K562 (cell line): Measurements from ENCODE around the gene SH3BP2. TPM values are rescaled to one million over a fixed set of nuclear protein-coding genes. Genes with fewer than 3 reads are reported as not detected.

ENCODE experiments used
- ATF3 ChIP-seq, 2 experiments: fragments of 450-650 bp in 1 of 2; sonication (generic) in 1 of 2; formaldehyde crosslinking in 1 of 2; IDR thresholded peaks in 1 of 2; conservative IDR thresholded peaks in 1 of 2; 2 replicates each; pipeline versions ENCODE4 v1.6.1 to v1.8.1; 2016 to 2023; ENCODE audit warnings: mild to moderate bottlenecking in 2 of 2, moderate library complexity in 2 of 2, inconsistent platforms in 1 of 2, missing genetic modification reagents in 1 of 2
- FOSL1 ChIP-seq: fragments of 200-800 bp; sonication (Bioruptor generic); conservative IDR thresholded peaks from 2 replicates; pipeline ENCODE4 v1.6.1; 2016; ENCODE audit warnings: missing genetic modification characterization, missing compliant biosample characterization
- GABPB1 ChIP-seq: sonication (generic); formaldehyde crosslinking; IDR thresholded peaks from 2 replicates; pipeline ENCODE4 v1.8.0; 2022; ENCODE audit warnings: mild to moderate bottlenecking, missing genetic modification reagents
- HDAC6 ChIP-seq: IDR thresholded peaks from 2 replicates; pipeline ENCODE4 v1.6.1; 2012; ENCODE audit warnings: low read depth, mild to moderate bottlenecking, control low read depth, inconsistent platforms, low read length, moderate library complexity
- JUND ChIP-seq, 2 experiments: IDR thresholded peaks; 2 replicates in 1 of 2; 3 replicates in 1 of 2; pipeline ENCODE4 v1.6.1; 2011; ENCODE audit warnings: borderline replicate concordance in 2 of 2, low read depth in 2 of 2, low read length in 2 of 2, improper control_type of control experiment in 1 of 2, missing biosample characterization in 1 of 2, missing genetic modification characterization in 1 of 2, missing genetic modification reagents in 1 of 2
- NFIC ChIP-seq: fragments of 450-650 bp; IDR thresholded peaks from 2 replicates; pipeline ENCODE4 v1.6.1; 2017; ENCODE audit warnings: mild to moderate bottlenecking, inconsistent platforms
- POLR2G ChIP-seq: fragments of 200-400 bp; formaldehyde crosslinking; IDR thresholded peaks from 2 replicates; pipeline ENCODE4 v1.6.1; 2017; ENCODE audit warnings: low read depth, mild to moderate bottlenecking, antibody characterized with exemption, low read length, moderate library complexity
- SMARCA4 ChIP-seq: fragments of 450-650 bp; IDR thresholded peaks from 2 replicates; pipeline ENCODE4 v1.6.1; 2016
- SMARCE1 ChIP-seq: fragments of 450-650 bp; IDR thresholded peaks from 2 replicates; pipeline ENCODE4 v1.7.1; 2016; ENCODE audit warnings: mild to moderate bottlenecking
- TEAD1 ChIP-seq, 2 experiments: fragments of 450-650 bp in 1 of 2; sonication (generic) in 1 of 2; formaldehyde crosslinking; IDR thresholded peaks; 2 replicates each; pipeline versions ENCODE4 v1.4.0 to v1.8.0; 2020 to 2022; ENCODE audit warnings: mild to moderate bottlenecking in 2 of 2, missing genetic modification reagents in 1 of 2
- UBTF ChIP-seq, 2 experiments: IDR thresholded peaks; 2 replicates each; pipeline ENCODE4 v1.6.1; 2012; ENCODE audit warnings: improper control_type of control experiment in 2 of 2, low read depth in 2 of 2, low read length in 2 of 2, borderline replicate concordance in 1 of 2
- ZBTB12 ChIP-seq: fragments of 250-450 bp; sonication (Bioruptor Pico); IDR thresholded peaks from 2 replicates; pipeline ENCODE4 v1.4.0; 2020
- ZBTB7A ChIP-seq: IDR thresholded peaks from 2 replicates; pipeline ENCODE4 v1.6.1; 2011; ENCODE audit warnings: low read depth, mild to moderate bottlenecking, low read length, moderate library complexity, borderline replicate concordance; ENCODE audit not compliant: control insufficient read depth
- ZFX ChIP-seq: sonication (generic); formaldehyde crosslinking; IDR thresholded peaks from 2 replicates; pipeline ENCODE4 v1.8.0; 2022; ENCODE audit warnings: mild to moderate bottlenecking, missing genetic modification reagents, moderate library complexity
- ZNF512 ChIP-seq: IDR thresholded peaks from 2 replicates; pipeline ENCODE4 v1.6.1; 2016; ENCODE audit warnings: missing genetic modification characterization, missing compliant biosample characterization
- polyA plus RNA-seq, 8 experiments: library from polyadenylated mRNA; depleted of rRNA in 4 of 8; stranded (reverse) in 5 of 8; unstranded in 3 of 8; fragments of >200 nt; fragmentation: Nextera tagmentation in 2 of 8; fragmentation: Illumina TruSeq in 1 of 8; extraction: Ambion mirVana in 2 of 8; extraction: Trizol in 1 of 8; gene quantifications; 2 replicates each; pipeline versions ENCODE4 v1.2.1 to v1.2.3, GENCODE V29; 2011 to 2014; ENCODE audit warnings: inconsistent platforms in 1 of 8, missing spikeins in 1 of 8
- total RNA-seq, 7 experiments: library from RNA; depleted of rRNA in 6 of 7; stranded (reverse); fragments of >200 nt in 6 of 7; fragmentation: Illumina TruSeq in 2 of 7; extraction: Trizol in 2 of 7; gene quantifications; 2 replicates each; pipeline versions ENCODE4 v1.2.1 to v1.2.3, GENCODE V29; 2011 to 2021; ENCODE audit warnings: low replicate concordance in 1 of 7
- TF ChIP-seq, protein P1 (sequence below): fragments of 200-800 bp; sonication (Bioruptor generic); IDR thresholded peaks from 2 replicates; pipeline ENCODE4 v1.6.1; 2017; ENCODE audit warnings: missing genetic modification characterization, missing compliant biosample characterization

The SH3BP2 gene
- total and polyA plus RNA-seq, 9 of the 15 experiments (the other 6 are each of a cell fraction or from before 2014, with no cell fraction given) = 0.34 to 16.0 (median 5.1) TPM

GRCh38 chr4:2800691-2801596 is 8.1 kb downstream of the SH3BP2 start (continued):
- TF ChIP-seq UBTF (IDR thresholded peaks at IDR 0.05; ENCODE audit: borderline replicate concordance in 1 of 2, low read depth in 2 of 2, low read length in 2 of 2) (0 out of 4 replicates have a peak, but pooled peaks of 1 of the 2 experiments have one; percentile 40), GABPB1 (CRISPR knock-in tag) (0 out of 2 replicates have a peak, but pooled peaks have one; percentile 33), SMARCE1 (peak; percentile 41; the same call in 1 of the 2 replicates), HDAC6 (no peak), TEAD1 (CRISPR knock-in tag; IDR thresholded peaks at IDR 0.05) (no peak), ZNF512 (tag) (no peak), JUND (IDR thresholded peaks at IDR 0.05; ENCODE audit: borderline replicate concordance, low read depth, low read length) (peak; percentile 77), JUND (tag; IDR thresholded peaks at IDR 0.05; ENCODE audit: borderline replicate concordance, low read depth, low read length) (peak; percentile 68; the same call in 1 of the 3 replicates), ZFX (CRISPR knock-in tag) (peak; percentile 69), ZBTB7A (0 out of 2 replicates have a peak, but pooled peaks have one; percentile 60), FOSL1 (tag) (peak; percentile 86), ZBTB12 (CRISPR knock-in tag) (no peak), ATF3 (IDR thresholded peaks at IDR 0.05) (peak; percentile 88), ATF3 (CRISPR knock-in tag; conservative IDR thresholded peaks at IDR 0.05) (no peak), POLR2G (peak; percentile 49; the same call in 1 of the 2 replicates), SMARCA4 (0 out of 2 replicates have a peak, but pooled peaks have one; percentile 38), NFIC (0 out of 2 replicates have a peak, but pooled peaks have one; percentile 18)
- TF ChIP-seq, protein P1, sequence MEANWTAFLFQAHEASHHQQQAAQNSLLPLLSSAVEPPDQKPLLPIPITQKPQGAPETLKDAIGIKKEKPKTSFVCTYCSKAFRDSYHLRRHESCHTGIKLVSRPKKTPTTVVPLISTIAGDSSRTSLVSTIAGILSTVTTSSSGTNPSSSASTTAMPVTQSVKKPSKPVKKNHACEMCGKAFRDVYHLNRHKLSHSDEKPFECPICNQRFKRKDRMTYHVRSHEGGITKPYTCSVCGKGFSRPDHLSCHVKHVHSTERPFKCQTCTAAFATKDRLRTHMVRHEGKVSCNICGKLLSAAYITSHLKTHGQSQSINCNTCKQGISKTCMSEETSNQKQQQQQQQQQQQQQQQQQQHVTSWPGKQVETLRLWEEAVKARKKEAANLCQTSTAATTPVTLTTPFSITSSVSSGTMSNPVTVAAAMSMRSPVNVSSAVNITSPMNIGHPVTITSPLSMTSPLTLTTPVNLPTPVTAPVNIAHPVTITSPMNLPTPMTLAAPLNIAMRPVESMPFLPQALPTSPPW (CRISPR knock-in tag) = peak; percentile 42; the same call in 1 of the 2 replicates
